ENCODE results near the gene COL12A1.

COL12A1 gene

GRCh38 chr6:75145211-75145610, 60.6 kb downstream of the COL12A1 start:
- DNase-seq (ENCODE audit: low read depth in 1 of 2, low spot score in 1 of 2), result no peak

GRCh38 chr6:75144386-75144785, 61.5 kb downstream of the COL12A1 start:
- DNase-seq (ENCODE audit: low read depth in 1 of 2, low spot score in 1 of 2), result no peak

GRCh38 chr6:75143191-75143590, 62.7 kb downstream of the COL12A1 start:
- no peak for DNase-seq (ENCODE audit: low read depth in 1 of 2, low spot score in 1 of 2)

DNA sequence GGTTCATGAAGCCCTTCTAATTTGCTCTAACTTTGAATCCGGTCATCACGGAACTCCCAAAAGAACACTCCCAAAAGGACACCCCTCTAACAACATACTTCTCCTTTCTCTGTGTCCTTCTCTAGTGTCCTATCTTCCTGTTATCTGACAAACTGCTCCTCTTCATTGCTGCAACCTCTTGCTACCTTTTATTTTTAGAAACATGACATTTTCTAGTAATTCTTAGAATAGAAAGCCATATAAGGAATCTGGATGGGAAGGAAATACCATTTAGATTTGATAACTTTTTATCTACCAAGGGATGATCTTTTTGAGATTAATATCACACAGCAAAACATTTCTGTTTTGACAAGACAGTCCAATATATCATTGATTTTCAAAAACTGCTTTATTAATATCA, 63.1 kb downstream of the COL12A1 start:
- no peak for DNase-seq (ENCODE audit: low read depth in 1 of 2, low spot score in 1 of 2)

GRCh38 chr6:75135876-75136275, 70.0 kb downstream of the COL12A1 start:
- no peak for DNase-seq (ENCODE audit: low read depth in 1 of 2, low spot score in 1 of 2)

DNA sequence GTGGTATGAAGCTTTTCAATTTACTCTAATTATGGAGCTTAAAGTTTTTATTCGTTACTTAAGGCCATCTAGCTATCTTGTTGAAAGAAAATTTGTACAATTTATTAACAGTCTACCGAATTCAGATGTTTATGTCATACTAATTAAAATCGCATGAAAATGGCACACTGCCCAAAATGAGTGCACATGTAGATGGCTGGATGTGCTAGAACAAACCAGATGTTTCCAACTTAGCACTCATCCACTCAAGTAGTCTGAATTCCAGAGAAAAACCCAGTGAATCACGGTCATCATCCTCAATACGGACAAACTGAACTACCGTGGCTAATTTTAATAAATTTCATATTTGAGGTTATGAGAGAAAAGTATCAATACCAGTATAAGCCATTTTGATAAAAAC, 70.4 kb downstream of the COL12A1 start:
- DNase-seq (ENCODE audit: low read depth in 1 of 2, low spot score in 1 of 2), result no peak

GRCh38 chr6:75130784-75131183, 75.1 kb downstream of the COL12A1 start:
- DNase-seq (ENCODE audit: low read depth in 1 of 2, low spot score in 1 of 2), result no peak

- no peak for DNase-seq (ENCODE audit: low read depth in 1 of 2, low spot score in 1 of 2)
Measured at GRCh38 chr6:75128878-75129570, 76.8 kb downstream of the COL12A1 start.

DNA sequence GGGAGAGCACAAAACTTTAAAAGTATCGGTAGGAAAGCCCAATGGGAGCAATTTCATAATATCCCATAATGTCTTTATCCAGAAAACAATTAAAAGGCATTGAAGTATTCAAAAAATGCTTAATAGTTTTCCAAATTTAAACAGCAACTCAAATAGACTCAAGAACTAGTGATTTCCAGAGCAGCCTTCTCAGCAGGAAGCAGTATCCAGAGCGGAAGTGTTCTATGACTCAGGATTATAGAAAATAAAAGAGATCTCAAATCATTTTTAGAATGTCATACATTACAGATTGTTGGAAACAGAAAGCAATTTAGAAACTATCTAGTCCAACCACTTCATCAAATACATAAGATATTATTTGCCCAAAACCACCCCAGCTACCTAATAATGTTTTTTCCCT, 79.3 kb downstream of the COL12A1 start:
- DNase-seq (ENCODE audit: low read depth in 1 of 2, low spot score in 1 of 2), result no peak

- no peak for DNase-seq (ENCODE audit: low read depth in 1 of 2, low spot score in 1 of 2)
Measured at GRCh38 chr6:75124983-75125382, 80.9 kb downstream of the COL12A1 start.

GRCh38 chr6:75124085-75124484, 81.8 kb downstream of the COL12A1 start:
- DNase-seq (ENCODE audit: low read depth in 1 of 2, low spot score in 1 of 2), result no peak

GRCh38 chr6:75118925-75119515, 86.8 kb downstream of the COL12A1 start:
- DNase-seq (ENCODE audit: low read depth in 1 of 2, low spot score in 1 of 2), result no peak

GRCh38 chr6:75117701-75118100, 88.2 kb downstream of the COL12A1 start:
- no peak for DNase-seq (ENCODE audit: low read depth in 1 of 2, low spot score in 1 of 2)

- no peak for DNase-seq (ENCODE audit: low read depth in 1 of 2, low spot score in 1 of 2)
Measured at GRCh38 chr6:75116946-75117345, 88.9 kb downstream of the COL12A1 start.

GRCh38 chr6:75115481-75115880, 90.4 kb downstream of the COL12A1 start:
- no peak for DNase-seq (ENCODE audit: low read depth in 1 of 2, low spot score in 1 of 2)

- DNase-seq (ENCODE audit: low read depth in 1 of 2, low spot score in 1 of 2), result no peak
Measured at GRCh38 chr6:75114806-75115205, 91.0 kb downstream of the COL12A1 start.

DNA sequence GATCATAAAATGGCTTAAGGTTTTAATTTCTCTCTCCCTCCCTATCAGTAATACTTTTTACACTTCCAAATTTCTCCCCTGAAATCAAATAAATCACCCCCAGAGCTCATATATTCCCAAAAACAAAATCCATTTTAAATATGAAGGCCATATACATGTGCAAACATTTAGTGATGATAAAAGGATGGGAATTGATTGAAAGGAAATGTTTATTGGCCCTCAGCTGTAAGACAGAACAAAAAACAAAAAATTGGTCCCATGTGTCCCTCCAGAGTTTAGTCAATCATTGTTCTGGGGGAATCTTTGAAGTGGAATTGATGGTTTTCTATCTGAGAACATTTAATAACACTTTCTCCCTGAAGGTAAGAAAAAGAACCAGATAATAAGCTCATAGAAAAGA, 91.7 kb downstream of the COL12A1 start:
- DNase-seq (ENCODE audit: low read depth in 1 of 2, low spot score in 1 of 2), result no peak

- DNase-seq (ENCODE audit: low read depth in 1 of 2, low spot score in 1 of 2), result no peak
Measured at GRCh38 chr6:75113446-75113845, 92.4 kb downstream of the COL12A1 start.

- no peak for DNase-seq (ENCODE audit: low read depth in 1 of 2, low spot score in 1 of 2)
Measured at GRCh38 chr6:75109765-75110164, 96.1 kb downstream of the COL12A1 start.

DNA sequence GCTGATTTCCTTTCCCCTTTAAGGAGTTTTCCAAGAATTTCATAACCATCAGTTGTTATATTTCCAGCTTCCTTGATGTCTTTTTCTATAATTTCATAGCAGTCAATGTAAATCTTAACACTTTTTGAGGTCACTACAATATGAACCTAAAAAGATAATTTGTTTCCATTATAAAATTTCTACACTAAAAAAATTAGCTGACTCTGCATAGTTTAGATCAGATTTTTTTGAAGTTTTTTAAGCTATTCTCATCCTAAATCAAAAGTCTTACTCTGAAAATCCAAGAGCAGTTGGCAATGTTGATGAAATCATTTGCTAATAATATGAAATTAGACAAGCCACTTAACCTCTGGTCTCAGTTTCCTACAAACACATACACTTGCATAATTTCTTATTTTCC, 96.8 kb downstream of the COL12A1 start:
- no peak for DNase-seq (ENCODE audit: low read depth in 1 of 2, low spot score in 1 of 2)

GRCh38 chr6:75108333-75108974, 97.4 kb downstream of the COL12A1 start:
- DNase-seq (ENCODE audit: low read depth in 1 of 2, low spot score in 1 of 2), result no peak

- no peak for DNase-seq (ENCODE audit: low read depth in 1 of 2, low spot score in 1 of 2)
Measured at GRCh38 chr6:75107913-75108312, 97.9 kb downstream of the COL12A1 start.

DNA sequence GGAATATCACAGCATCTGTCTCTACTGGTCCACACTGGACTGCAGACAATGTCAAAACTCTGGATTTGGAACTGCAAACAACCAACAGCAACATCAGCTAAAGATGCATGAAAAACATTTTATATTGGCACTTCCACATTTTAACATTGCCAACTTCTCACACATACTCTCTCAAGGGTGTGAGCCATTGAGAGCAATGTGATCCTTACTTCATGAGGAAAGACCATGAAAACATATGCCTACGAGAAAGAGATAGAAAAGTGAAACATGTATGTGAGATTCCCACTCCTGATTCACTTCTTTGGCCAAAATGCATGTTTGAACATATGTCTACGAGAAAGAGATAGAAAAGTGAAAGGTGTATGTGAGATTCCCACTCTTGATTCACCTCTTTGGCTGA, 99.4 kb downstream of the COL12A1 start:
- no peak for DNase-seq (ENCODE audit: low read depth in 1 of 2, low spot score in 1 of 2)

All from activated CD4-positive, alpha-beta T cell treated with anti-CD3 and anti-CD28 coated beads, Interleukin-2, amount 50 U/mL, for 24 hours (primary cell).